Neural progenitor cell (in vitro differentiated cells): Measurements from ENCODE around the gene TAF4B.

ENCODE experiments used
- CTCF ChIP-seq: fragments of 200-600 bp; sonication (generic); IDR thresholded peaks from 2 replicates; pipeline ENCODE4 v1.5.1; 2017; ENCODE audit warnings: antibody characterized with exemption, mild to moderate bottlenecking
- EZH2 ChIP-seq: fragments of 200-600 bp; sonication (generic); IDR thresholded peaks from 2 replicates; pipeline ENCODE4 v1.6.1; 2017; ENCODE audit warnings: antibody characterized with exemption, mild to moderate bottlenecking, moderate library complexity

- no peak for TF ChIP-seq CTCF
- TF ChIP-seq EZH2 = no peak
These were observed 196.4 kb downstream of the TAF4B start for GRCh38 chr18:26422472-26423162.
